Adrenal gland (tissue), 5 donors: ENCODE measurements around the gene DDX31.

Source experiments
- POLR2A ChIP-seq, 2 donors: fragments of 450-650 bp; IDR thresholded peaks; one replicate each; pipeline ENCODE4 v1.6.1; 2017; ENCODE audit warnings: antibody characterized with exemption in 2 of 2, mild to moderate bottlenecking in 2 of 2, moderate library complexity in 1 of 2
- TF ChIP-seq, protein P1 (sequence below), 6 experiments: fragments of 450-650 bp in 4 of 6; fragments of 200-600 bp in 2 of 6; sonication (generic) in 1 of 6; IDR thresholded peaks; 1 replicate in 5 of 6; 2 replicates in 1 of 6; pipeline versions ENCODE4 v1.5.1 to v1.8.0; 2016 to 2021; ENCODE audit warnings: antibody characterized with exemption in 6 of 6, mild to moderate bottlenecking in 2 of 6, moderate library complexity in 1 of 6
- donor health status: DM: no; HTN: no; CAD: no.

DNA sequence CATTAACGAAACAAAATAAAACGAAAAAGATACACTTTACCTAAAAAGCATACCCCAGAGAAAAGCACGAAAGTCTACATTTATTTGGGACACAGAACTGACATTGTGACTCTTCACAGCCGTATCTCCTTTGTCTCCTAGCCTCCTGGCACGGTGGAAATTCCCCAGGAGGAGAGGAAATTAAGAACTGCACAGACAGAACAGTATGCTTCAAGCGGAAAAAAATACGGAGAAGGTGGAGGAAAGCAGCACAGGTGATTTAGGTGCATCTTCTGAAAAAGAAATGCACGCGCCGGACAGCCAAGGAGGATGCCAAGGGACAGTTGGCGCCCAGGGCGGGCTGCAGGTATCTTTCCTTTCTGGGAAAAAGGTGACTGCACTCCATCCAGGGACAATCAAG is 32.0 kb downstream of the DDX31 start:
- TF ChIP-seq, protein P1, sequence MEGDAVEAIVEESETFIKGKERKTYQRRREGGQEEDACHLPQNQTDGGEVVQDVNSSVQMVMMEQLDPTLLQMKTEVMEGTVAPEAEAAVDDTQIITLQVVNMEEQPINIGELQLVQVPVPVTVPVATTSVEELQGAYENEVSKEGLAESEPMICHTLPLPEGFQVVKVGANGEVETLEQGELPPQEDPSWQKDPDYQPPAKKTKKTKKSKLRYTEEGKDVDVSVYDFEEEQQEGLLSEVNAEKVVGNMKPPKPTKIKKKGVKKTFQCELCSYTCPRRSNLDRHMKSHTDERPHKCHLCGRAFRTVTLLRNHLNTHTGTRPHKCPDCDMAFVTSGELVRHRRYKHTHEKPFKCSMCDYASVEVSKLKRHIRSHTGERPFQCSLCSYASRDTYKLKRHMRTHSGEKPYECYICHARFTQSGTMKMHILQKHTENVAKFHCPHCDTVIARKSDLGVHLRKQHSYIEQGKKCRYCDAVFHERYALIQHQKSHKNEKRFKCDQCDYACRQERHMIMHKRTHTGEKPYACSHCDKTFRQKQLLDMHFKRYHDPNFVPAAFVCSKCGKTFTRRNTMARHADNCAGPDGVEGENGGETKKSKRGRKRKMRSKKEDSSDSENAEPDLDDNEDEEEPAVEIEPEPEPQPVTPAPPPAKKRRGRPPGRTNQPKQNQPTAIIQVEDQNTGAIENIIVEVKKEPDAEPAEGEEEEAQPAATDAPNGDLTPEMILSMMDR (IDR thresholded peaks at IDR 0.05) = no peak
- no peak for TF ChIP-seq POLR2A (IDR thresholded peaks at IDR 0.05)
